ENCODE data around the gene PPIE. TPM values are rescaled to one million over a fixed set of nuclear protein-coding genes. Genes with fewer than 3 reads are reported as not detected.
"Not testable (repeated sequence)": the region's sequence is repeated elsewhere in the genome, so short reads cannot be mapped to it uniquely, and the experiment has no call there.

PPIE gene
- total RNA-seq, 1 experiment from 2014 or later, result 36.3 TPM

DNA sequence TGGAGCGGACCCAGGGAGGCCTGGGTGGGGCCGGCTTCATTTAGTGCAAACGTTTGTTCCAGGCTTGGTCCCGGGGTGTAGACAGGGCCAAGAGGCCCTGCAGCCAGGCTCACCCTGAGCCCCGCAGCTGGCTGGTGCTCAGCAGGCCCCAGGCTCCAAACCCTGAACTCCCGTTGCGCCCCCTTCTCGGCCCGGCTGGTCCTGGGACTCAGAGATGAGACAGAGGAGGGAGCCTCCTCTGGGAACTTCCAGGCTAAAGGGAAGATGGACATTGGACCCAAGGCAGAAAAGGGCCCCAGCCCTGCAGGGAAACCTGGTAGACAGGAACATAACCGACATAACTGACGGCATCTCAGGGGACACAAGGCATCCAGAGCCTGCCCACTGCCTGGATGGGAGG, 36.5 kb downstream of the PPIE start:
- not testable (repeated sequence) for H3K27ac Mint-ChIP-seq; H3K79me2 ChIP-seq (ENCODE audit: insufficient read depth, low read length); H3K9ac ChIP-seq (ENCODE audit: extremely low read depth, insufficient read length, low read length); H3K56ac ChIP-seq (ENCODE audit: insufficient read length, low read depth, low read length); H4K5ac ChIP-seq (ENCODE audit: insufficient read length, low read depth, low read length); H2BK15ac ChIP-seq (ENCODE audit: low read depth, low read length); H3K23me2 ChIP-seq (ENCODE audit: insufficient read length, low read depth, low read length, poor library complexity, severe bottlenecking); H2AFZ ChIP-seq (ENCODE audit: low read length); H2BK20ac ChIP-seq (ENCODE audit: low read depth, low read length, poor library complexity, severe bottlenecking); H3K27ac ChIP-seq (ENCODE audit: insufficient read length, low read depth, low read length); H3K4me2 ChIP-seq (ENCODE audit: insufficient read depth, insufficient read length, low read length); H3K9me3 Mint-ChIP-seq; H3K27me3 ChIP-seq (ENCODE audit: insufficient read depth, low read length); H4K91ac ChIP-seq (ENCODE audit: insufficient read length, low read depth, low read length); DNase-seq; H3K4ac ChIP-seq (ENCODE audit: low read depth, low read length); H4K8ac ChIP-seq (replicated peaks; ENCODE audit: insufficient read length, low read depth, low read length); H2AK5ac ChIP-seq (ENCODE audit: insufficient read length, low read length); H3K14ac ChIP-seq (ENCODE audit: insufficient read depth, low read length); H3K18ac ChIP-seq (ENCODE audit: insufficient read length, low read depth, low read length); H3K36me3 Mint-ChIP-seq (ENCODE audit: insufficient read depth in 1 of 3, low read depth in 3 of 3); H3K79me1 ChIP-seq (ENCODE audit: insufficient read depth, low read depth, low read length, poor library complexity, severe bottlenecking); H3K4me3 Mint-ChIP-seq; H2BK120ac ChIP-seq (ENCODE audit: low read depth, low read length, poor library complexity, severe bottlenecking); H3K9me3 ChIP-seq (ENCODE audit: control insufficient read depth, low read depth, low read length); H3K23ac ChIP-seq (ENCODE audit: insufficient read length, low read depth, low read length); H4K20me1 ChIP-seq (ENCODE audit: control insufficient read depth, insufficient read depth, insufficient read length); H3T11ph ChIP-seq (ENCODE audit: low read length); H2BK12ac ChIP-seq (ENCODE audit: insufficient read length, low read depth, low read length); H3K4me1 Mint-ChIP-seq; H2BK5ac ChIP-seq (ENCODE audit: insufficient read length, low read length); H3K4me1 ChIP-seq (ENCODE audit: insufficient read depth, low read length)
- WGBS (ENCODE audit: extremely low coverage, insufficient read length, low lambda C conversion rate), result no CpG with 5 or more reads among the region's 11 CpGs
- peaks cover 33% of the 10 kb centered on the region for H3K27me3 Mint-ChIP-seq (ENCODE audit: low read depth)

- not testable (repeated sequence) for H3K23me2 ChIP-seq (ENCODE audit: insufficient read length, low read depth, low read length, poor library complexity, severe bottlenecking); H3T11ph ChIP-seq (ENCODE audit: low read length); H2BK20ac ChIP-seq (ENCODE audit: low read depth, low read length, poor library complexity, severe bottlenecking); H3K4me1 ChIP-seq (ENCODE audit: insufficient read depth, low read length); H4K5ac ChIP-seq (ENCODE audit: insufficient read length, low read depth, low read length); H2BK12ac ChIP-seq (ENCODE audit: insufficient read length, low read depth, low read length); H3K9ac ChIP-seq (ENCODE audit: extremely low read depth, insufficient read length, low read length); H3K18ac ChIP-seq (ENCODE audit: insufficient read length, low read depth, low read length); H2AFZ ChIP-seq (ENCODE audit: low read length); H3K79me1 ChIP-seq (ENCODE audit: insufficient read depth, low read depth, low read length, poor library complexity, severe bottlenecking); H3K9me3 Mint-ChIP-seq; H2BK120ac ChIP-seq (ENCODE audit: low read depth, low read length, poor library complexity, severe bottlenecking); H3K14ac ChIP-seq (ENCODE audit: insufficient read depth, low read length); H3K79me2 ChIP-seq (ENCODE audit: insufficient read depth, low read length); H3K36me3 Mint-ChIP-seq (ENCODE audit: insufficient read depth in 1 of 3, low read depth in 3 of 3); H2BK15ac ChIP-seq (ENCODE audit: low read depth, low read length); H3K27me3 ChIP-seq (ENCODE audit: insufficient read depth, low read length); H2AK5ac ChIP-seq (ENCODE audit: insufficient read length, low read length); H3K27ac Mint-ChIP-seq; H2BK5ac ChIP-seq (ENCODE audit: insufficient read length, low read length); DNase-seq; H4K8ac ChIP-seq (replicated peaks; ENCODE audit: insufficient read length, low read depth, low read length); H4K20me1 ChIP-seq (ENCODE audit: control insufficient read depth, insufficient read depth, insufficient read length); H3K27ac ChIP-seq (ENCODE audit: insufficient read length, low read depth, low read length); H3K9me3 ChIP-seq (ENCODE audit: control insufficient read depth, low read depth, low read length); H4K91ac ChIP-seq (ENCODE audit: insufficient read length, low read depth, low read length); H3K23ac ChIP-seq (ENCODE audit: insufficient read length, low read depth, low read length); H3K4me2 ChIP-seq (ENCODE audit: insufficient read depth, insufficient read length, low read length); H3K4me3 Mint-ChIP-seq; H3K4ac ChIP-seq (ENCODE audit: low read depth, low read length); H3K56ac ChIP-seq (ENCODE audit: insufficient read length, low read depth, low read length); H3K4me1 Mint-ChIP-seq
- H3K27me3 Mint-ChIP-seq (ENCODE audit: low read depth), result peaks cover 36% of the 10 kb centered on the region
- no CpG with 5 or more reads among the region's 20 CpGs for WGBS (ENCODE audit: extremely low coverage, insufficient read length, low lambda C conversion rate)
Measured at GRCh38 chr1:39775676-39776399, 37.2 kb downstream of the PPIE start.
